Stomach smooth muscle (tissue), 2 donors: Measurements from ENCODE around the gene PSAPL1.

ENCODE experiments used
- H3K27ac ChIP-seq: one replicate; pipeline ENCODE4 v1.7.0; 2013; ENCODE audit warnings: mild to moderate bottlenecking, low read length, inconsistent platforms
- H3K27me3 ChIP-seq, 2 donors: one replicate each; pipeline ENCODE4 v1.7.0; 2013; ENCODE audit warnings: low read length in 2 of 2; ENCODE audit not compliant: insufficient read depth in 2 of 2, control insufficient read depth in 1 of 2
- H3K36me3 ChIP-seq, 2 donors: one replicate each; pipeline ENCODE4 v1.7.0; 2013; ENCODE audit warnings: low read length in 2 of 2; ENCODE audit not compliant: control insufficient read depth in 2 of 2, insufficient read depth in 2 of 2
- H3K4me1 ChIP-seq: one replicate; pipeline ENCODE4 v1.7.0; 2013; ENCODE audit warnings: low read length; ENCODE audit not compliant: control insufficient read depth, insufficient read depth
- H3K4me3 ChIP-seq, 2 donors: one replicate each; pipeline ENCODE4 v1.7.0; 2013; ENCODE audit warnings: low read length in 2 of 2
- H3K9ac ChIP-seq, 2 donors: one replicate each; pipeline ENCODE4 v1.7.0; 2013; ENCODE audit warnings: low read length in 2 of 2, mild to moderate bottlenecking in 1 of 2
- H3K9me3 ChIP-seq, 2 donors: one replicate each; pipeline ENCODE4 v1.7.0; 2013; ENCODE audit warnings: low read length in 2 of 2; ENCODE audit not compliant: control insufficient read depth in 2 of 2
- donor health status: healthy.
- donor health status: Pancreatic carcinoma.

PSAPL1 gene

DNA sequence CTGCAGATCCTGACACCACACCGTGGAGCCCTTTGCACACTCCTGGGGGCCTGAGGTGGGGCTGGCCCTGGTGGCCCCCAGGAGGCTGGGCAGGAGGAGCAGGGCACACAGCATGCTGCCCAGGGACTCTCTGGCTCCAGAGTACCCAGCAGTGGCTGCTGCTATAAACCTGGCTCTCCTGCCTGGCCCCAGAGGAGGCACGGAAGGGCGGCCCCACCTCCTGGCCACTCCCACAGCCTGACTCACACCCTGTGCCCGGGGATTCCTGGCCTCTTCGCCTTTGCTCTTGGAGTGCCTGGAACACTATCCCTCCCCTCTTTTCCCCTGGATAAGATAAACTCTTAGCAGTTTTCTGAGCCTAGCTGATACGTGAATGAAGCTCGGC is at the start of gene PSAPL1:
Gene PSAPL1, minus strand, starts transcription at position 165 of the 385 bp plus-strand sequence. Its CDS starts 51 bp downstream, at position 114.
- peaks cover 0 to 2% of the 10 kb centered on the region in 2 donors for H3K9me3 ChIP-seq
- H3K27ac ChIP-seq = no peak within 1 kb of the TSS
- H3K27me3 ChIP-seq = peaks cover 2% of the 10 kb centered on the region in 2 donors

DNA sequence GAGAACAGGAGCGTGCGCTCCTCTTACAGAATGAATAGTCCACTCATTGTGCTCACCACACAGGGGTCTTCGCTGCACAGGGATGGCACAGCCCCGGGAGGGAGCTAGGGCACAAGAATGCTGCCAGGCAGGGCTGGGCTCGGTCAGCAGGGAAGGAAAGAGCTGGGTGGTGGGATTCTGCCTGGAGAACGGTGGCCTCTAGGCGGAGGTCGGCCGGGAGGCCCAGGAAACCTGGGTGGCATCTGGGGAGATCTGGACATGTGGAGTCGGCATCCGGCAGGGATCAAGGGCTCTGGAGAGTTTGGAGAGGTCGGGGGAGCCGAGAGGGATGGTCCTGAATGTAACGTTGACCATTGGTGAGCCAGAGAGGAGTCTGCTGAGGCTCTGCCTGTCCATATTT is 46.5 kb upstream of the PSAPL1 start:
- Histone ChIP-seq H3K9me3 (no peaks in the 10 kb centered on the region), H3K27me3 (no peaks in the 10 kb centered on the region), H3K4me1 (no peaks in the 10 kb centered on the region), H3K4me3 (no peak overlapping the region), H3K9ac (no peak overlapping the region), H3K36me3 (no peaks in the 10 kb centered on the region), H3K27ac (no peak overlapping the region)

More for the DNA sequence above, at the start of gene PSAPL1:
- H3K4me1 ChIP-seq = peaks cover 2% of the 10 kb centered on the region
- H3K4me3 ChIP-seq = no peak within 1 kb of the TSS
- H3K9ac ChIP-seq = no peak within 1 kb of the TSS
- H3K36me3 ChIP-seq = no peaks in the 10 kb centered on the region

- no peak overlapping the region for H3K4me3 ChIP-seq
- no peaks in the 10 kb centered on the region for H3K36me3 ChIP-seq
- H3K27me3 ChIP-seq = no peaks in the 10 kb centered on the region
- no peaks in the 10 kb centered on the region for H3K4me1 ChIP-seq
- H3K9me3 ChIP-seq = peaks cover 0 to 3% of the 10 kb centered on the region in 2 donors
- H3K9ac ChIP-seq = no peak overlapping the region
- H3K27ac ChIP-seq = no peak overlapping the region
Measured at GRCh38 chr4:7480423-7480822, 45.7 kb upstream of the PSAPL1 start.

DNA sequence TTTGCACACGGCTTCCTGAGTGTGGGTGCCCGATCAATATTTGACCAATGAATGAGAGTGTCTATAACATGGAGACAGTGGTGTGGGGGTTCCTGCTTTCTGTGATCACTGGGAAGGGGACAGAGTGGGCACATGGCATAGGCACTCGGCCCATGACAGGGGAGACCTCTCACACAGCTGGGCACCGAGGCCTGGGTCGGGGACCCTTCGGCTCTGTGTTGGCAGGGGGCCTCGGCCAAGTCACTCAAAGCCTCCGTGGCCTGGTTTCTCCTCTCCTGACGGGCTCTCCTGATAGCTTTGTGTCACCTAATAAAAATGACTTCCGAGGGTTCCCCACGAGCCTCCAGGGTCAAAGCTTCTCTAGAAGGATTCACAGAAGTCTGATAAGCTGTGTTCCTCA is 43.9 kb upstream of the PSAPL1 start:
- Histone ChIP-seq H3K27ac (no peak overlapping the region), H3K9me3 (peaks cover 0 to 4% of the 10 kb centered on the region in 2 donors), H3K36me3 (no peaks in the 10 kb centered on the region), H3K9ac (no peak overlapping the region), H3K4me3 (no peak overlapping the region), H3K4me1 (no peaks in the 10 kb centered on the region), H3K27me3 (no peaks in the 10 kb centered on the region)

DNA sequence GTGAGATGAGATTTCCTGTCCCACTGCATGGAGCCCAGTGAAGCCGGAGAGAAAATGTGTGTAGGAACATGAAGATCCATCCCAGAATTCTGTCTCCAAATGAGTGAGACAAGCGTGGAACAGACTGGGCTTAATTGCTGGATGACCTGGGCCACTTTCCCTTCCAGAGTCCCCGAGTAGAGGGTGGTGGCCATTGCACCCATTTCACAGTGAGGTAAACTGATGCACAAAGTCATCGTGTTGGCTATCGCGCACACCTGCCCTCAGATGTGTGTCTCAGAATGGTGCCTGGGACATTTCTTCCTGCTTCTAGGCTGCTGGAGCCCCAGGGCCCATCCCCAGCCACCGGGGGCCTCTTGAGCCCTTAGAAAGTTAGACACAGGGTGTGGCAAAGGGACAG is 43.0 kb upstream of the PSAPL1 start:
- H3K27ac ChIP-seq = no peak overlapping the region
- no peaks in the 10 kb centered on the region for H3K27me3 ChIP-seq
- H3K4me3 ChIP-seq = no peak overlapping the region
- no peaks in the 10 kb centered on the region for H3K36me3 ChIP-seq
- no peak overlapping the region for H3K9ac ChIP-seq
- no peaks in the 10 kb centered on the region for H3K4me1 ChIP-seq
- peaks cover 0 to 4% of the 10 kb centered on the region in 2 donors for H3K9me3 ChIP-seq

GRCh38 chr4:7476820-7477219 is 42.1 kb upstream of the PSAPL1 start:
- Histone ChIP-seq H3K36me3 (no peaks in the 10 kb centered on the region), H3K27ac (no peak overlapping the region), H3K27me3 (no peaks in the 10 kb centered on the region), H3K4me1 (no peaks in the 10 kb centered on the region), H3K9me3 (peaks cover 0 to 4% of the 10 kb centered on the region in 2 donors), H3K4me3 (no peak overlapping the region), H3K9ac (no peak overlapping the region)

DNA sequence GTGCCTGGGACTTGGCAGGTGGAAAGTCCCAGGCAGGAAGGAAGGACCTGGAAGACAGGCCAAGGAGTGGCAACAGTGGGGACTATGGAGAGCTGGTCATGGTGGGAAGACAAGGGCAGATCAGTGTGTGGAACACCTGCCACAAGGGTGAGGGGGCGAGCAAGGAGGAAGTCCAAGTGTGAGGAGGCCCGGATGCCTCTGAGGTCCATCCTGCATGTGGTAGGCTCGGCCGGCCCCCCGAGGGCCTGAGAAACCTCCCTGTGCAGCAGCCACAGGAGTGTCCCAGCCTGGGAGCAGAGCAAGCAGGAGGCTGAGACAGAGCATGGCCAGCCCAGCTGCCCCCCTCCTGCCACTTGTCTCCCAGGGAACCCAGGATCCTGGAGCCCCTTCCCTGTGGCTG is 40.5 kb upstream of the PSAPL1 start:
- Histone ChIP-seq H3K27ac (no peak overlapping the region), H3K4me1 (no peaks in the 10 kb centered on the region), H3K4me3 (no peak overlapping the region), H3K27me3 (no peaks in the 10 kb centered on the region), H3K9me3 (peaks cover 0 to 4% of the 10 kb centered on the region in 2 donors), H3K9ac (no peak overlapping the region), H3K36me3 (no peaks in the 10 kb centered on the region)

DNA sequence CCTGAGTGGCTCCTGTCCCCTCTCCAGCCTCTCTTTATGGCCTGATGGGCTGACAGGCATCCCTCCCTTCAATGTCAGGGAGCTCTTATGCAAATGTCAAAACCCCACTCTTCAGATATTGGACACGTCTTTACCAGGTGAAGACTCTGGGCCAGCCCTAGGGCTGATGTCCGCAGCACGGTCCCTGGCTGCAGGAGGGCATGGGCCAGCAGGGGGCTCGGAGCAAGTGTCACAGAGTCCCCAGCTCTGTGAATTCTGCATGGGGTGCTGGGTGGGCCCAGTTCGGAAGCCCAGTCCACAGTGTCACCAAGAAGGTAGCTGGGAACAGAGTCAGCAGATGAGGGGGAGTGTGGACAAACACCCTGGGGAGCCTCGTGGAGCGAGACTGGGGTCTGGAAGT is 39.6 kb upstream of the PSAPL1 start:
- Histone ChIP-seq H3K36me3 (no peaks in the 10 kb centered on the region), H3K9me3 (peaks cover 0 to 4% of the 10 kb centered on the region in 2 donors), H3K27ac (no peak overlapping the region), H3K9ac (no peak overlapping the region), H3K4me1 (no peaks in the 10 kb centered on the region), H3K4me3 (no peak overlapping the region), H3K27me3 (no peaks in the 10 kb centered on the region)

DNA sequence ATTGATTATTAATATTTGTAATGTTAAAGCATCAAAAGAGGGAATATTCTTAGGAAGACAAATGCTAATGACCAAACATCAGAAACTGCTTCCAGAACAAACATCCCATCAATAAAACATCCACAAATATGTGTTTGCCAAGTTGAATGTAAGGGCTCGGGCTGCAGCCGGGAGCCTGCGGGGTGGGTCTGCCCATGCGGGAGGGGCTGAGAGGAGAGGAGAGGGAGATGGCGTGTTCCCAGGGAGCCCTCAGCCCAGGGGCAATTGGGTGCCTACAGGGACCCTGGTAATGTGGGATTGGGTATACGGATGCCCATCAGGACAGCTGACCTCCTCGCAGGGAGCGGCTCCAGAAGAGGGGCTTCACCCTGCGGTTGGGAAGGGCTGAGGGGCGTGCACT is 38.4 kb upstream of the PSAPL1 start:
- H3K36me3 ChIP-seq = no peaks in the 10 kb centered on the region
- H3K4me3 ChIP-seq = no peak overlapping the region

GRCh38 chr4:7472442-7473013 is 37.8 kb upstream of the PSAPL1 start:
- Histone ChIP-seq H3K27me3 (no peaks in the 10 kb centered on the region), H3K4me1 (no peaks in the 10 kb centered on the region), H3K27ac (no peak overlapping the region), H3K9ac (no peak overlapping the region), H3K9me3 (peaks cover 0 to 4% of the 10 kb centered on the region in 2 donors), H3K36me3 (no peaks in the 10 kb centered on the region), H3K4me3 (no peak overlapping the region)

More for the DNA sequence above, 38.4 kb upstream of the PSAPL1 start:
- H3K27me3 ChIP-seq = no peaks in the 10 kb centered on the region
- H3K27ac ChIP-seq = no peak overlapping the region
- H3K9me3 ChIP-seq = peaks cover 0 to 4% of the 10 kb centered on the region in 2 donors
- H3K4me1 ChIP-seq = no peaks in the 10 kb centered on the region
- no peak overlapping the region for H3K9ac ChIP-seq

- Histone ChIP-seq H3K36me3 (no peaks in the 10 kb centered on the region), H3K27ac (no peak overlapping the region), H3K9me3 (peaks cover 0 to 10% of the 10 kb centered on the region in 2 donors), H3K4me3 (no peak overlapping the region), H3K4me1 (no peaks in the 10 kb centered on the region), H3K27me3 (no peaks in the 10 kb centered on the region), H3K9ac (no peak overlapping the region)
Measured at GRCh38 chr4:7470522-7471128, 35.9 kb upstream of the PSAPL1 start.
